DOHH2 (cell line): ENCODE measurements around the gene ADGRB2.

Source experiments
- H3F3A ChIP-seq: fragments of 200-600 bp; sonication (generic), shearing (Covaris generic); 2 replicates; pipeline ENCODE4 v1.6.0; 2016; ENCODE audit warnings: antibody characterized with exemption, mild to moderate bottlenecking; ENCODE audit not compliant: control insufficient read depth, insufficient read depth
- H3K27ac ChIP-seq: fragments of 200-600 bp; sonication (generic); 2 replicates; pipeline ENCODE4 v1.5.1; 2014; ENCODE audit warnings: low read depth, mild to moderate bottlenecking, low read length, moderate library complexity
- H3K27me3 ChIP-seq: fragments of 200-600 bp; sonication (generic); 2 replicates; pipeline ENCODE4 v1.6.1; 2014; ENCODE audit warnings: mild to moderate bottlenecking, low read length, mixed read lengths; ENCODE audit not compliant: control insufficient read depth
- H3K36me3 ChIP-seq: fragments of 200-600 bp; sonication (generic); 2 replicates; pipeline ENCODE4 v1.6.1; 2014; ENCODE audit warnings: mild to moderate bottlenecking, low read length, moderate library complexity, mixed read lengths; ENCODE audit not compliant: control insufficient read depth
- H3K4me1 ChIP-seq: fragments of 200-600 bp; sonication (generic); 2 replicates; pipeline ENCODE4 v1.6.1; 2014; ENCODE audit warnings: mild to moderate bottlenecking, low read length, mixed read lengths; ENCODE audit not compliant: control insufficient read depth
- H3K4me2 ChIP-seq: fragments of 200-600 bp; sonication (generic); 2 replicates; pipeline ENCODE4 v1.6.0; 2014; ENCODE audit warnings: mild to moderate bottlenecking, low read length, moderate library complexity
- H3K4me3 ChIP-seq: fragments of 200-600 bp; sonication (generic); 2 replicates; pipeline ENCODE4 v1.5.1; 2014; ENCODE audit warnings: mild to moderate bottlenecking, low read length, mixed read lengths
- H3K79me2 ChIP-seq: fragments of 200-600 bp; sonication (generic); 2 replicates; pipeline ENCODE4 v1.6.1; 2014; ENCODE audit warnings: mild to moderate bottlenecking, low read length, mixed read lengths; ENCODE audit not compliant: control insufficient read depth
- H3K9me2 ChIP-seq: fragments of 200-600 bp; sonication (generic); replicated peaks from 2 replicates; pipeline ENCODE4 v1.6.1; 2014; ENCODE audit warnings: mild to moderate bottlenecking, low read length, mixed read lengths; ENCODE audit not compliant: control insufficient read depth
- H3K9me3 ChIP-seq: fragments of 200-600 bp; sonication (generic); 2 replicates; pipeline ENCODE4 v1.6.1; 2014; ENCODE audit warnings: antibody characterized with exemption, low read length, mixed read lengths; ENCODE audit not compliant: control insufficient read depth, insufficient read depth
- H4K20me1 ChIP-seq: fragments of 200-600 bp; sonication (generic); 2 replicates; pipeline ENCODE4 v1.6.0; 2014; ENCODE audit warnings: low read depth, mild to moderate bottlenecking, antibody characterized with exemption, low read length, moderate library complexity; ENCODE audit not compliant: control insufficient read depth, insufficient read depth
- EZH2phosphoT487 ChIP-seq: fragments of 200-600 bp; sonication (generic); IDR thresholded peaks from 2 replicates; pipeline ENCODE4 v1.6.1; 2017; ENCODE audit warnings: borderline replicate concordance, mild to moderate bottlenecking, antibody characterized with exemption, low read length, moderate library complexity, mixed read lengths
- TF ChIP-seq, protein P1 (sequence below): fragments of 200-600 bp; sonication (generic); IDR thresholded peaks from one replicate; pipeline ENCODE4 v1.5.1; 2014; ENCODE audit warnings: antibody characterized with exemption, mild to moderate bottlenecking, low read depth, low read length; ENCODE audit not compliant: poor library complexity, severe bottlenecking

The ADGRB2 gene

DNA sequence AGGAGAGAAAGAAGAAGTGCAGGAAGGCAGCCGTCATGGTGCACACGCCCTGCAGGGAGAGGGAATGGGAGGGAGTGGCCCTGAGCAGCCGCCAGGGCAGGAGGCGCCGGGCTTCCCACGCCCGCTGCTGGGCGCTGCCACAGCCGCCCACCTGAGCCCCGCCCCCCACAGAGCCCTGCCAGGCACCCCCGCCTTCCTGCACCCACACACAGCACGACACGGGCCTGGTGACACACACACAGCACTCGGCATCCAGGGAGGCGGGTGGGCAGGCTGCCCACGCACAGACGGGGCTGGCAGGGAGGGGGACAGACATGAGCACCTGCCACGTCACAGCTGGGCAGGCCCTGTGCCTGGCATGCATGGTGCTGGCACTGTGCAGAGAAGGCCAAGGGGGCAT, 27.5 kb downstream of the ADGRB2 start:
- H3K36me3 ChIP-seq = no peaks in the 10 kb centered on the region
- no peaks in the 10 kb centered on the region for H3F3A ChIP-seq
- TF ChIP-seq, protein P1, sequence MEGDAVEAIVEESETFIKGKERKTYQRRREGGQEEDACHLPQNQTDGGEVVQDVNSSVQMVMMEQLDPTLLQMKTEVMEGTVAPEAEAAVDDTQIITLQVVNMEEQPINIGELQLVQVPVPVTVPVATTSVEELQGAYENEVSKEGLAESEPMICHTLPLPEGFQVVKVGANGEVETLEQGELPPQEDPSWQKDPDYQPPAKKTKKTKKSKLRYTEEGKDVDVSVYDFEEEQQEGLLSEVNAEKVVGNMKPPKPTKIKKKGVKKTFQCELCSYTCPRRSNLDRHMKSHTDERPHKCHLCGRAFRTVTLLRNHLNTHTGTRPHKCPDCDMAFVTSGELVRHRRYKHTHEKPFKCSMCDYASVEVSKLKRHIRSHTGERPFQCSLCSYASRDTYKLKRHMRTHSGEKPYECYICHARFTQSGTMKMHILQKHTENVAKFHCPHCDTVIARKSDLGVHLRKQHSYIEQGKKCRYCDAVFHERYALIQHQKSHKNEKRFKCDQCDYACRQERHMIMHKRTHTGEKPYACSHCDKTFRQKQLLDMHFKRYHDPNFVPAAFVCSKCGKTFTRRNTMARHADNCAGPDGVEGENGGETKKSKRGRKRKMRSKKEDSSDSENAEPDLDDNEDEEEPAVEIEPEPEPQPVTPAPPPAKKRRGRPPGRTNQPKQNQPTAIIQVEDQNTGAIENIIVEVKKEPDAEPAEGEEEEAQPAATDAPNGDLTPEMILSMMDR = no peak
- TF ChIP-seq EZH2phosphoT487 = no peak
- no peaks in the 10 kb centered on the region for H4K20me1 ChIP-seq
- H3K4me1 ChIP-seq = peaks cover 12% of the 10 kb centered on the region
- no peak overlapping the region for H3K27ac ChIP-seq
- H3K9me3 ChIP-seq = no peaks in the 10 kb centered on the region
- H3K9me2 ChIP-seq = no peaks in the 10 kb centered on the region
- no peaks in the 10 kb centered on the region for H3K79me2 ChIP-seq
- H3K27me3 ChIP-seq = peaks cover 8% of the 10 kb centered on the region; the same call in 1 of the 2 replicates
- no peak overlapping the region for H3K4me3 ChIP-seq
- H3K4me2 ChIP-seq = no peak overlapping the region

DNA sequence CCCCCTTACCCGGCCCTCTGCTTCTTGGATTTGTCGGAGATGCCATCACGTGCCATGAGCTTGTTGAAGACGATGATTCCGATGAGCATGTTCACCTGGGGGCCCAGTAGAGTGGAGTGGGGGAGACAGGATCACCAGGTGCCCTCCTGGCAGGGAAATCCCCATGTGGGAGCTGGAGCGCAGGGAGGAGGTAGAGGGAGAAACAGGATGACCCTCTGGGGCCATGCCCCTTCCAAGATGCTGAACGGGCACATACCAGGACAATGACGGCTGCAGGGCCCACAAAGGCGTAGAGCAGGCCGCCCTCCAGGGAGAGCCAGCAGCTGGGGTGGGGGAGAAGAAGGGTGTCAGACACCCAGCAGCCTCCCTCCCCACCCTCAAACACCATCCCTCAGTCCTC, 28.6 kb downstream of the ADGRB2 start:
- Histone ChIP-seq H3K27me3 (peaks cover 8% of the 10 kb centered on the region; the same call in 1 of the 2 replicates), H3K9me2 (no peaks in the 10 kb centered on the region), H3K4me1 (peaks cover 12% of the 10 kb centered on the region), H3K36me3 (no peaks in the 10 kb centered on the region), H3K9me3 (no peaks in the 10 kb centered on the region), H3K4me2 (no peak overlapping the region), H3K27ac (no peak overlapping the region), H3K4me3 (no peak overlapping the region), H4K20me1 (no peaks in the 10 kb centered on the region), H3F3A (no peaks in the 10 kb centered on the region), H3K79me2 (no peaks in the 10 kb centered on the region)
- TF ChIP-seq EZH2phosphoT487 = no peak
- TF ChIP-seq, protein P1 = no peak

DNA sequence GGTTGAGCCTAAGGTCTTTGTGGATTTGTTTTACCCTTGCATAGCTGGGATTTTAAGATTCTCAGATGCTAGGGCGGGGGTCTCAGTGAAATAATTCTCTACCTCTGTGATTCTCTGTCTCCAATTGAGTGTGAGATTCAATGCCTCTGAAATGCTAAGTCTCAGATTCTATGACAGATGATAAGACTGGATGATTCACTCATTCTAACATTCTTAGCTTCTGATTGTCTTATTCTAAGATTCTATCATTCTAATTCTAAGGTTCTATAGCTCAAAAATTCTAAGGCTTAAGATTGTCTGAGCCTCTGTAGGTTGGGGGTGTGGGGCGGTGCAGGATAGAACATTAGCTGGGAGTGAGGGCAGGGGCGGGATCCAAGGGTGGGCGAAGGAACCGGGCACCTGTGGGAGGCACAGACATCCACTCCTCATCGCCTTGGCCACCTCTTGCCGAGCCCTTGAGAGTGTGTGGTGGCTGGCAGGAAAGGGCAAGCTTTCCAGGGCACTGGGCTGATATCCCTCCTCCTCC, 29.5 kb downstream of the ADGRB2 start:
- Histone ChIP-seq H3K27ac (no peak overlapping the region), H3K36me3 (no peaks in the 10 kb centered on the region), H3K4me3 (no peak overlapping the region), H3K27me3 (peaks cover 8% of the 10 kb centered on the region; the same call in 1 of the 2 replicates), H3K9me3 (no peaks in the 10 kb centered on the region), H3F3A (no peaks in the 10 kb centered on the region), H4K20me1 (no peaks in the 10 kb centered on the region), H3K9me2 (no peaks in the 10 kb centered on the region), H3K4me1 (peaks cover 9% of the 10 kb centered on the region), H3K4me2 (no peak overlapping the region), H3K79me2 (no peaks in the 10 kb centered on the region)
- TF ChIP-seq EZH2phosphoT487 = no peak
- TF ChIP-seq, protein P1 = no peak
